ENCODE data around the gene PPARD.

GRCh38 chr6:35427851-35428321 is 85.5 kb downstream of the PPARD start:
- TF ChIP-seq CTCF (conservative IDR thresholded peaks at IDR 0.05; ENCODE audit: low read length) (no peak), EZH2phosphoT487 (IDR thresholded peaks at IDR 0.05; ENCODE audit: borderline replicate concordance, low read depth, low read length) (no peak)

All from OCI-LY7 (cell line).